Measurements from ENCODE around the gene MARK4. TPM values are rescaled to one million over a fixed set of nuclear protein-coding genes. Genes with fewer than 3 reads are reported as not detected.
"Not testable (repeated sequence)": the region's sequence is repeated elsewhere in the genome, so short reads cannot be mapped to it uniquely, and the experiment has no call there.

MARK4 gene
- total RNA-seq, 4 donors from 2014 or later: 10.6 to 14.8 (median 12.0) TPM

- no peak for ATAC-seq (ENCODE audit: low FRiP score)
- DNase-seq (ENCODE audit: low spot score): no peak
- no peak for TF ChIP-seq CTCF (IDR thresholded peaks at IDR 0.05)
Observed at GRCh38 chr19:45304141-45304926, 53.3 kb downstream of the MARK4 start.

GRCh38 chr19:45305007-45305406, 53.9 kb downstream of the MARK4 start:
- DNase-seq (ENCODE audit: low spot score) (no peak), ATAC-seq (ENCODE audit: low FRiP score) (no peak)
- TF ChIP-seq CTCF (IDR thresholded peaks at IDR 0.05): no peak

GRCh38 chr19:45305421-45305820, 54.4 kb downstream of the MARK4 start:
- ATAC-seq (ENCODE audit: low FRiP score) (no peak), DNase-seq (ENCODE audit: low spot score) (no peak)
- no peak for TF ChIP-seq CTCF (IDR thresholded peaks at IDR 0.05)

GRCh38 chr19:45306040-45306439, 55.0 kb downstream of the MARK4 start:
- no peak for TF ChIP-seq CTCF (IDR thresholded peaks at IDR 0.05)
- DNase-seq (ENCODE audit: low spot score) (no peak), ATAC-seq (ENCODE audit: low FRiP score) (no peak)

- no peak for ATAC-seq (ENCODE audit: low FRiP score)
- no peak for TF ChIP-seq CTCF (IDR thresholded peaks at IDR 0.05)
- no peak for DNase-seq (ENCODE audit: low spot score)
Observed at GRCh38 chr19:45306518-45307027, 55.5 kb downstream of the MARK4 start.

GRCh38 chr19:45307361-45307760, 56.3 kb downstream of the MARK4 start:
- DNase-seq (ENCODE audit: low spot score) (no peak), ATAC-seq (ENCODE audit: low FRiP score) (no peak)
- TF ChIP-seq CTCF (IDR thresholded peaks at IDR 0.05): no peak

- not testable (repeated sequence) for DNase-seq (ENCODE audit: low spot score); ATAC-seq (ENCODE audit: low FRiP score)
Observed at GRCh38 chr19:45309322-45309721, 58.3 kb downstream of the MARK4 start.
